ENCODE results near the gene AFF4. TPM values are rescaled to one million over a fixed set of nuclear protein-coding genes. Genes with fewer than 3 reads are reported as not detected.

Gene AFF4
- total and polyA plus RNA-seq, 9 of the 15 experiments (the other 6 are each of a cell fraction or from before 2014, with no cell fraction given) = 1.7 to 25.8 (median 17.9) TPM

- no peak overlapping the region for H3K4me2 ChIP-seq (ENCODE audit: insufficient read depth, low read length)
- H4K20me1 ChIP-seq (replicated peaks; ENCODE audit: control insufficient read depth, insufficient read depth, low read length) = no peaks in the 10 kb centered on the region
- DNase-seq (ENCODE audit: extremely low read depth in 1 of 4, low spot score in 3 of 4) (no peak), ATAC-seq (no peak), FAIRE-seq (no peak)
- no peak overlapping the region for H3K27ac ChIP-seq (ENCODE audit: extremely low read depth, low read depth, low read length)
- intact Hi-C loops (cut with micrococcal nuclease) (no loop called here), in situ Hi-C loops (cut with MboI) (no loop called here)
- H3K27me3 ChIP-seq (ENCODE audit: control insufficient read depth in 2 of 2, insufficient read depth in 2 of 2, low read length in 2 of 2) = no peaks in the 10 kb centered on the region
- BruUV-seq (replicated peaks) = no TSS peak
- H3K36me3 ChIP-seq (ENCODE audit: control insufficient read depth, insufficient read depth, low read length) = peaks cover 66% of the 10 kb centered on the region
- no peaks in the 10 kb centered on the region for H3K9me3 ChIP-seq (replicated peaks; ENCODE audit: control insufficient read depth, insufficient read depth, low read depth, low read length)
- no peak overlapping the region for H2AFZ ChIP-seq (ENCODE audit: low read depth, low read length)
- TF ChIP-seq GTF2B (IDR thresholded peaks at IDR 0.05; ENCODE audit: extremely low read depth, insufficient read length) = no peak
- TF ChIP-seq FIP1L1 (IDR thresholded peaks at IDR 0.05; ENCODE audit: low read depth, low read length, poor library complexity, severe bottlenecking) = no peak
- TF ChIP-seq ZNF830 (CRISPR knock-in tag; IDR thresholded peaks at IDR 0.05) = no peak
- TF ChIP-seq IRF9 (tag; IDR thresholded peaks at IDR 0.05) = no peak
- no peak for TF ChIP-seq SMAD2 (IDR thresholded peaks at IDR 0.05; ENCODE audit: low read depth, low read length)
- TF ChIP-seq PRMT5 (CRISPR knock-in tag; IDR thresholded peaks at IDR 0.05) = no peak
- no peak for TF ChIP-seq FOXJ2 (tag; IDR thresholded peaks at IDR 0.05)
- TF ChIP-seq NCOA6 (IDR thresholded peaks at IDR 0.05) = no peak
- no peak for TF ChIP-seq STAT5B (CRISPR knock-in tag; IDR thresholded peaks at IDR 0.05)
- no peaks in the 10 kb centered on the region for H3K9me1 ChIP-seq (ENCODE audit: control insufficient read depth, insufficient read depth, low read length)
- POLR2A ChIA-PET = interaction anchor here (0.6 kb wide), 1 partner anchor 16 kb away, joined by 3 read pairs; no protein-coding TSS in a partner anchor
- H3K4me3 ChIP-seq = no peak overlapping the region
- no peaks in the 10 kb centered on the region for H3K79me2 ChIP-seq (ENCODE audit: control insufficient read depth, insufficient read depth, low read length)
- H3K4me1 ChIP-seq (replicated peaks in 1 of 2; ENCODE audit: control insufficient read depth in 2 of 2, insufficient read depth in 2 of 2, low read length in 2 of 2) = no peaks in the 10 kb centered on the region
- H3K9ac ChIP-seq (ENCODE audit: insufficient read depth in 1 of 2, low read depth in 2 of 2, low read length in 2 of 2) = no peak overlapping the region
- CTCF ChIA-PET (ENCODE audit: low intra/inter-chr PET ratio) = no interaction called here
- WGBS (ENCODE audit: insufficient coverage, low coverage, missing lambda C conversion rate) = 85% methylated on average over 4 of the region's 4 CpGs
Measured at GRCh38 chr5:132901036-132901435, 62.4 kb downstream of the AFF4 start.

All from K562 (cell line).